Lower leg skin (tissue), 4 donors: ENCODE results near the gene UBE2C. TPM values are rescaled to one million over a fixed set of nuclear protein-coding genes. Genes with fewer than 3 reads are reported as not detected.

Experiments used
- DNase-seq, 2 donors: peaks; one replicate each; pipeline ENCODE4 v3.0.0-alpha.2; 2019; ENCODE audit warnings: low spot score in 2 of 2
- H3K4me3 ChIP-seq: fragments of 200-600 bp; sonication (generic); 2 replicates; pipeline ENCODE4 v1.5.1; 2017; ENCODE audit warnings: mild to moderate bottlenecking, low read depth; ENCODE audit not compliant: poor library complexity, severe bottlenecking
- CTCF ChIP-seq, 3 donors: fragments of 450-650 bp; IDR thresholded peaks; one replicate each; pipeline ENCODE4 v1.5.1; 2016; ENCODE audit warnings: antibody characterized with exemption in 3 of 3, mild to moderate bottlenecking in 3 of 3, moderate library complexity in 2 of 3
- POLR2A ChIP-seq, 2 donors: fragments of 450-650 bp; IDR thresholded peaks; one replicate each; pipeline ENCODE4 v1.6.1; 2016 to 2017; ENCODE audit warnings: antibody characterized with exemption in 2 of 2, mild to moderate bottlenecking in 1 of 2, moderate library complexity in 1 of 2
- WGBS, 2 donors: methylation state at CpG; one replicate each; pipeline ENCODE4 v1.1.5; 2018; 5-methylcytosine and 5-hydroxymethylcytosine counted together
- intact Hi-C: fragments of 100-400 bp; cut with DNase I; formaldehyde crosslinking; loops from one replicate; pipeline ENCODE4 v1.15.0; 2023; ENCODE audit warnings: low total_unique reads
- total RNA-seq, 4 donors: library from RNA; depleted of rRNA; stranded (reverse); fragments of >200 nt; gene quantifications; one replicate each; pipeline ENCODE4 v1.1.0, GENCODE V29; 2016

UBE2C gene
- total RNA-seq, 4 donors from 2014 or later = 1.1 to 24.1 (median 10.2) TPM

GRCh38 chr20:45851501-45851900 is 39.1 kb downstream of the UBE2C start:
- no peak for DNase-seq
- intact Hi-C loops = no loop called here
- TF ChIP-seq CTCF (IDR thresholded peaks at IDR 0.05) = no peak
- no peak for TF ChIP-seq POLR2A (IDR thresholded peaks at IDR 0.05)
- H3K4me3 ChIP-seq = no peak overlapping the region

GRCh38 chr20:45852326-45852725 is 39.9 kb downstream of the UBE2C start:
- intact Hi-C loops = no loop called here
- TF ChIP-seq CTCF (IDR thresholded peaks at IDR 0.05) (no peak), POLR2A (IDR thresholded peaks at IDR 0.05) (no peak)
- WGBS, 2 donors = 84 to 96% methylated on average over 6 of the region's 6 CpGs
- DNase-seq = no peak
- H3K4me3 ChIP-seq = no peak overlapping the region

- intact Hi-C loops = no loop called here
- 80 to 83% methylated on average over 2 of the region's 2 CpGs for WGBS, 2 donors
These were observed 41.0 kb downstream of the UBE2C start for GRCh38 chr20:45853484-45853883.

GRCh38 chr20:45857114-45857881 is 44.9 kb downstream of the UBE2C start, which contains the start of the genes ACOT8 and ZSWIM3:
ACOT8 (minus strand) TSS chr20:45857392; CDS start chr20:45857315, 77 bp downstream.
ZSWIM3 (plus strand) TSS chr20:45857614; CDS start chr20:45857826, 212 bp downstream.
- TF ChIP-seq CTCF (IDR thresholded peaks at IDR 0.05) = peak in 1 of 3 donors; percentile 61
- no peak for TF ChIP-seq POLR2A (IDR thresholded peaks at IDR 0.05)
- H3K4me3 ChIP-seq = peak within 1 kb of the TSS; percentile 83
- intact Hi-C loops = no loop called here

More at GRCh38 chr20:45853484-45853883, 41.0 kb downstream of the UBE2C start:
- no peak overlapping the region for H3K4me3 ChIP-seq
- no peak for DNase-seq
- TF ChIP-seq POLR2A (IDR thresholded peaks at IDR 0.05) (no peak), CTCF (IDR thresholded peaks at IDR 0.05) (no peak)

GRCh38 chr20:45857882-45858216 is 45.4 kb downstream of the UBE2C start:
- WGBS, 2 donors = 11 to 15% methylated on average over 13 of the region's 13 CpGs
- no peak for DNase-seq
- TF ChIP-seq POLR2A (IDR thresholded peaks at IDR 0.05) = no peak
- TF ChIP-seq CTCF (IDR thresholded peaks at IDR 0.05) = no peak
- H3K4me3 ChIP-seq = peak overlapping the region; percentile 38
- intact Hi-C loops = no loop called here

More at GRCh38 chr20:45857114-45857881, 44.9 kb downstream of the UBE2C start, which contains the start of the genes ACOT8 and ZSWIM3:
- peak; percentile 98 to 99 for DNase-seq
- WGBS, 2 donors = 0% methylated on average over 32 to 36 of the region's 36 CpGs
